DMS153 (cell line): ENCODE measurements around the gene ZFR.
"Not testable (repeated sequence)": the region's sequence is repeated elsewhere in the genome, so short reads cannot be mapped to it uniquely, and the experiment has no call there.

Source experiments
- DNase-seq: peaks from one replicate; lab custom pipeline; 2025; lab: John Stamatoyannopoulos, UW

The ZFR gene

DNA sequence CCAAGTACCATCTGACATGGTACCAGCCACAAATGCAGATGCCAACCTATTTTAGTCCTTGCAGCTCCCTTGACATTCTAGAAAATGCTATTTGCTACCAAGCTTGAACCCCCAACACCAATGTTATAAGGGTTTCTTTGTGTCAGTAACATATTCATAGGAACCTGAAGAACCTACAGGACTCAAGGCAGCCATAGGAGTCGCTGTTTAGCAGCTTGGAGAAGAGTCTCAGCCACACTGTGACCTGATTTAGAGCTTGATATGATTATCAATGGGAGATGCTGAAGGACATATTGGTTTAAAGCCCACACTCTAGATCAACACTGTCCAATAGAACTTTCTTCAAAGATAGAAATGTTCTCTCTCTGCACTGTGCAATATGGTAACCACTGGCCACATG lies 6.4 kb upstream of the ZFR start:
- no peak for DNase-seq

DNA sequence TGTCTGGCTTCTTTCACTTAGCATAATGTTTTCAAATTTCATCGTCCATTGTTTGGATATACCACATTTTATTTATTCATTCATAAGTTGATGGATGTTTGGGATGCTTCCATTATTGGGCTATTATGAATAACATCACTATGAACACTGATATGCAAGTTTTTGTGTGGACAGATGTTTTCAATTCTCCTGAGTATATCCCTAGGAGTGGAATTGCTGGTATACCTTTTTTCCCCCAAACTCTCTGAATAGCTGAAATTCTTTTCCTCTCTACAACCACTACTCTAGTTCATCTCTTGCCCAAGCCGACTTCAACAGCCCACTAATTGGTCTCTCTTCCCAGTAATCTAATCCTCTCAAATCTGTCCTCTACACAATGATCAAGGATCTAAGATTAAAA lies 4.7 kb upstream of the ZFR start:
- DNase-seq = no peak

DNA sequence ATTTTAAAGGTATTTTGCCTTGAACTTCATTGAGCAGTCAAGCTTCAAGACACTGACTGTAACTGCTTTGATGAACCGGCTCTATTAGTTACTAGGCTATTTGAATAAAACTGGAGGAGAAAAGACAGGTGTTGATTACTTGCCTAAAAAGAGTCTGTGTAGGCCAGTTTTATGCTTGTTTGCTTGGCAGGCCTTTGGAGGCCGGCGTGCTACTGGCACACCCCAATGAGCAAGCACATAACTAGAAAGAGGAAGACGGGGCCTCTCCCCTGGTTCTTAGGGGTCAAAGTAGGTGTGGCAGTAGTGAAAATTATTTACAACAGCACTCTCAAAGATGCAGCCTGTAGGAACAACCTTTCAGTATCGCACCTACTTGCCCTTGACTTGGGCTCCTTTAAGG lies 2.1 kb upstream of the ZFR start:
- DNase-seq = no peak

DNA sequence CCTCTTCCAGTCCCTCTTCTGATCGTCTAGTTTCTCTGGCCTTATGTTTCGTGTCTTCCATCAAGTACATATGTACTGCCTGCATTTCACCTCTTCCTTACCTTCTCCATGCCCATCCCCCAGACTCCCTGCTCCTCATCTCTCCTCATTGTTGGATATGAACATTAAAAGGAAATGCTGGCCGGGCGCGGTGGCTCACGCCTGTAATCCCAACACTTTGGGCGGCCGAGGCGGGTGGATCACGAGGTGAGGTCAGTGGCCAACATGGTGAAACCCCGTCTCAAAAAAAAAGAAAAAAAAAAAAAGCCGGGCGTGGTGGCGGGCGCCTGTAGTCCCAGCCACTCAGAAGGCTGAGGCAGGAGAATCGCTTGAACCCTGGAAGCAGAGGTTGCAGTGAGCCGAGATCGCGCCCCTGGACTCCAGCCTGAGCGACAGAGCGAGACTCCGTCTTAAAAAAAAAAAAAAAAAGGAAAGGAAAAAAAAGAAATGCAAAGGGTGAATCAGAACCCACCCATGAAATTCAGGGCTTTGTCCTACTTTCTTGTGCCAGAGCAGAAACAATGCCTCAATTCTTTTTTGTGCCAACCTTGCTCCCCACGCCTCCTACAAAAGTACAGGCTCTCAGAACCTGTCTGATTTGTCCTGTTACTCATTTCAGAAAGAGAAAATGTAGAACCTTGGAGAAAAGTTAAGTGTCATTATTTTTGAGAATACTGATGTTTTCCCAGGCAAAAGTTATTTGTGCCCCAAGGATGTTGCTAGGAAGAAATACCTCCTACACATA lies 1.5 kb upstream of the ZFR start:
- no peak for DNase-seq

DNA sequence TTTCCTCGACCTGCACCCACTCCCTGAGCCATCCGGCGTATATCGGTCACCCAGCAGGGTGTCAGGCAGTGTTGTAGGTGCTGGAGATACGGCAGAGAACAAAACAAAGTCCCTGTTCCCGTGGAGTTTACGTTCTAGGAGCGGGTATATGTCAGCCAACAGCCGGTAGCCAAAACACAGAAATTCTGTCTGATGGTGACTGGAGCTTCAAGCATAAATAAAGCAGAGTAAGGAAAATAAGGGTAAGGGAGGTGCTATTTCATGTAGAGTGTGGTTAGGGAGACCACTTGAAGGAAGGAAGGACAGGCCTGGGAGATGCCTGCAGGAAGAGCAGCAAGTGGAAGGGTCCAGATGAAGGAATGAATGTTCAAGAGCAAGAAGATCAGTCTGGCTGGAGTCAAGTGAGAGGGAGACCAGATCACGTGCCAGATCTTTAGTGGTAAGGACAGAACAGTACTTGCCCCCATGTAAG lies 783 bp upstream of the ZFR start:
- no peak for DNase-seq

DNA sequence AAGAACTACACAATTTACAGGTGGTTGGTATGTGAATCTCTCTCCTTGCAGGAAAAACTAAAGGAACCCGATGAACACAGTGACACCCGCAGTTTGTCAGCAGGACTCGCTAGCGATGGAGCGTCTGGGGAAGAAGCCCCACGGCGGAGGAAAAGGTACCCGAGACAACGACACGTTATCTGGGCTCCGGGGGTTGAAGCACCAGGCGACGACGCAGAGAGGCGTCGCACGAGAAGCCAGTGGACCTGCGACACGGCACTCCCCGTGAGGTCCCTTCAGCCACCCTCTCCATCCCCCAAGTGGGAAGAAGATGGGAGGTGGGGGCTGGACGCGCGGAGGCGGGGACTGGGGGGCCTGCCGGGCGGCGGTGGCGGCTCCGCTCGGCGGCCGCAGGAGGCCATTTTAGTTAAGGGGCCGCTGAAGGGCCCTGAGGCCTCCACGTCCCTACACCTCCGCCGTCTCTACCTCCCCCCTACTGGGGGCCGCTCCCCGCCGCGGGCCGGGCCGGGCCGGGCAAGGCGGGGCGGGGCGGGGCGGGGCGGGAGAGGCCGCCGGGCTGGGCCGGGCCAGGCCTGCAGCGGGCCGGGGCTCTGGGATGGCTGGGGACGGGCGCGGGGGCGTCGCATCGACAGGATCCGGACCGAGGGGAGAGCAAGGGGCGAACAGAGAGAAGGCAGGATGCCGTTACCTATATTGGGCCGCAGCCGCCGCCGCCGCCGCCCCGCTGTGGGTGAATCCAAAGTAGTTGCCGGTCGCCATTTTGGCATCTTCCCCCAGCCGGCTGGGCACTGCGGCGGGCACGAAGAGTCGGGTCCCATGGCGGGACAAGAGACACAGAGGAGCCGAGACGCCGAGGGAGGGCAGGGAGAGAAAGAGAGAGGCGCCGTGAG lies 754 bp downstream of the ZFR start:
- DNase-seq = no peak

DNA sequence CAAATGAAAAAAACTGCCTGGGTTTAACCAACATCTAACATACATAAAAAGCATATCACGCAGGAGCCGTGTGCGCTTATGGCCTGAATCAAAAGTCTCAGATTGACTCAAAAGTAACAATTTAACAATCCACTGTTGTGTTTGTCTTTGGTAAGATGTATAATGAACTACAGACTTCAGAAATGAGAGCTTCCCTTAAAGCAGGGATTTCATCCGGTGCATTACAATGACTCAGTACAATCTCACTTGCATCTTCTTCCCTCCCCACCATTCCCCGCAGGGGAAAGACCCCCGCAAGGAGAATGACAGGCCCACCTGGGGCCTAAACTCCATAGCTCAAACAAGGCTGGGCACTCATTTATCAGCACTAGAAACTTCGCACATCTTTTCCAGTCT lies 1.4 kb downstream of the ZFR start:
- no peak for DNase-seq

DNA sequence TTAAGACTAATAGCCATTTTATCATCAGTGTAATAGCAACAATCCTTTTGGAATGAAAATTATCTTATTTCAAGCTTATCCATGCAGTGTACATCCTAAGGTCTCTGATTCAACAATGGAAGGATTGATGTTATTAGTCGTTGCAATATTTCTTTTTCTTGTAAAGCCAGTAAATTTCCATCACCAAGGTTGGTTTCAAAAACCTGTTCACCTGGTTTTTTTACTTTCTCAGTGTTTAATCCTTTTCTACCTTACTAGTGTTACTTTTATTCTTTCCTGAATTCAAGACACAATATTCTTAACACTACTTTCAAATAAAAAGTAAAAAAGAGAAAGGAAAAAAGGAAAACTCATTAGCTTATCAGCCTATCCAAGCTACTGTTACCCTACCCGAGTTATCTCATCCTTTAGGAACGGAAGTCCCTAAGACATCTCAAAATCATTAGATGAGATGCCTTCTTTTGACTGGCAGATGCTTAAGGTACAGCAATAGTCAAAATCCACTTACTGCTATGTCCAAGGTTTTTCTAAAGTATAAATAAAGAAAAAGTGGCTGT lies 5.4 kb downstream of the ZFR start:
- DNase-seq = no peak

DNA sequence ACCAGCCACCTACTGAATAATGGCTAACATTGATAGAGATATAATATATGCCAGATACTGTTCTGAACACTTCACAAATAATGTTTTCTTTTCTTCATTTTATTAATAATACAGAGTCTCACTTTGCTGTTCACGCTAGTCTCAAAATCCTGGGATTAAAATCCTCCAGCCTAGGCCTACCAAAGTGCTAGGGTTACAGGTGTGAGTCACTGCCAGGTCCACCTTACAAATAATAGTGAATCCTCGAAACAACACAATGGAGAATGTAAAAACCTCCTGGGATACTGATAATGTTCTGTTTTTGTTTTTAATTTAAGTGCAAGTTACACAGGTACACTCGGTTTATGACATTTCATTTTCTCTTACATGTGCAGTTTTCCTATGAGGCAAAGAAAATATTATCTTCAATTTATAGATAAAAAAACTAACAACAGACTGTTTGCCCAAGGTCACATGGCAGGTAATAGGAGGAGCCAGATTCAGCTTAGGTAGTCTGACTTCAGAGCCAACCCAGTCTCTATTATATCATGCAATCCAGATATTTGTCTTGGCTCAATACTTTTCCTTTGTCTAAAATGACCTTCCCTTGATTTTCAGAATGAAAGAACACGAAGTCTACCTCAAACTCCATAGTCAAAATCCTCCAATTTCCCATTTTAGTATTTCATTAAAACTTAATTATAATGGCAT lies 7.8 kb downstream of the ZFR start:
- DNase-seq = no peak

DNA sequence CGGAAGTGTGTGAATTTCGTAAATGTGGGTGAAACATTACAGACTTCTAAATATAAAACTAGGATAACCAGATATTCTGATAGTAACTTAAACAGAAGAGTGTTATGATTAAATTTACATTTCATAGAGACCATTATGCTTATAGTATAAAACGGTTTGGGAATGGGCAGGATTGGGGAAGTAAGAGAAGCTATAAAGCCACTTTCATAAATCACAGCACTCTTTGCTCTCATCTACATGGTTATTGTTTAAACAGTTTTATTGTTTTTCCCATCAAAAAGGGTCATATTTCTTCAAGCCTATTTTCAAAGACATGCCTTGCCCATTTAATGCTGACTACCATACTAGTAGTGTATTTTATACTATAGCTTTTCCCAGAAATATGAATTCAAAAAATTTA lies 9.2 kb downstream of the ZFR start:
- no peak for DNase-seq

DNA sequence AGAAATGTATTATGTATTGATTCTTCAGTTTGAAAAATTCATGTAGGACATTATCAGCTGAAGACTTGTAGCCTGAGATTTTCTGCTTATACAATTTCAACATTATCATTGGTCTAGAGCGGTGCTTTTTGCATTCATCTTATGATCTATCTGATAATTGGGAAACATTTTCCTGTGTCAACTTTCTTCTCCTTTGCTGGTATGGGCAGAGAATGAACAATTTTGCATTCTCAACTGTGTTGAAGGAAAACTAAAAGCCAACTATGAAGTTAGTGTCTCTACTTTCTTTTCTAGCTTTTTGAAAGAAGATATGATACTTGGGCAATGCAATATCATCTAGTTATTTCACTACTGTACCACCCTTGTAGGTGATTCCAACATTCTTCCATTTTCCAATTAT lies 10.3 kb downstream of the ZFR start:
- no peak for DNase-seq

DNA sequence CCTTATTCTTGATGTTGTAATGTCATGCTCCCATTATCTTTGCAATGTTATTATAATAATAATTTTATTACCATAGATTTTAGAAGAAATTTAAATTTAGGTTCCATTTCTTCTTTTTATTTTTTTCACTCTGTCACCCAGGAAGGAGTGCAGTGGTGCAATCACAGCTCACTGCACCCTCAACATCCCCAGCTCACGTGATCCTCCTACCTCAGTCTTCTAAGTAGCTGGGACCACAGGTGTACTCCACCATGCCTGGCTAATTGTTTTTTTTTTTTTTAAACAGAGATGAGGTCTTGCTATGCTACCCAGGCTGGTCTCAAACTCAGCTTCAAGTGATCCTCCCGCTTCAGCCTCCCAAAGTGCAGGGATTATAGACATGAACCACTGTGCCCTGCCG lies 11.9 kb downstream of the ZFR start:
- no peak for DNase-seq

DNA sequence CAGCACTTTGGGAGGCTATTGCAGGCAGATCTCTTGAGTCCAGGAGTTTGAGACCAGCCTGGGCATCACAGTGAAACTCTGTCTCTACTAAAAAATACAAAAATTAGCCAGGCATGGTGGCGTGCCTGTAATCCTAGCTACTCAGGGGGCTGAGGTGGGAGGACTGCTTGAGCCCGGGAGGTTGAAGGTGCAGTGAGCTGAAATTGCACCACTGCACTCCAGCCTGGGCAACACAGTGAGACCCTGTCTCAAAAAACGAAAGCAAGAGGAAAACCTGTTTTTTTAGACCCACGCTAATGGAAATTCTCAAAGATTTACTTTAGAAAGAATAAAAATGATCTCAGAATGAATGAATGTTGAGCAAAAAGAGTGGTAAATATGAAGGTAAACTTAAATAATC lies 13.7 kb downstream of the ZFR start:
- not testable (repeated sequence) for DNase-seq

DNA sequence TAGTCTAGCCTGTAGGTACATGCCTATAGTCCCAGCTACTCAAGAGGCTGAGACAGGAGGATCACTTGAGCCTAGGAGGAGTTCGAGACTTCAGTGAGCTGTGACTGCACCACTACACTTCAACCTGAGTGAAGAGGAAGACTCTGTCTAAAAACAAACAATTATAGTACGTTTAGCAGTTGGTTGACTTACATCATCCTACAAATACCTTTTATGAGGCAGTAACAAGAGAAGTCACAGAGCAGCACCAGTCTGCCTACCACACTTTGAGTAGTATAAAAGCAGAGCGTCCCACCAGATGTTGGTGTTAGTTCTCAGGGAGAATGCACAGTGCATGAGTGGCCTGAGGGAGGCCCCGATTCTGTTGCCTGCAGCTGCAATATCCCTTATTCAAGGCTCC lies 16.1 kb downstream of the ZFR start:
- no peak for DNase-seq

DNA sequence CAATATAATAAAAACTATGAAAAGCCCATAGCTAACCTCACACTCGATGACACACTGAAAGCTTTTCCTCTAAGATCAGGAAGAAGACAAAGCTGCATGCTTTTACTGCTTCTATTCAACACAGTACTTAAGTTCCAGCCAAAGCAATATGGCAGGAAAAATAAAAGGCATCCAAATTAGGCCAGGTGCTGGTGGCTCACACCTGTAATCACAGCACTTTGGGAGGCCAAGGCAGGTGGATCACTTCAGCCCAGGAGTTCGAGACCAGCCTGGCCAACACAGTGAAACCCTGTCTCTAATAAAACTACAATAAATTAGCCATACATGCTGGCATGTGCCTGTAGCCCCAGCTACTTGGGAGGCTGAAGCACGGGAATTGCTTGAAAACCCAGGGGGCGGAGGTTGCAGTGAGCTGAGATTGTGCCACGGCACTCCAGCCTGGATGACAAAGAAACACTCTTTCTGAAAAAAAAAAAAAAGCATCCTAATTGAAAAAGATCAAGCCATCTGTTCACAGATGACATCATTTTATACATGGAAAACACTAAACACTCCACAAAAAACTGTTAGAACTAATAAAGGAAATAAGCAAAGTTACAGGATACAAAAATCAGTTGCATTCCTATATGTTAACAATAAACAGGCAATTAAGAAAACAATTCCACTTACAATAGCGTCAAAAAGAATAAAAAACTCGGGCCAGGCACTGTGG lies 17.9 kb downstream of the ZFR start:
- no peak for DNase-seq

DNA sequence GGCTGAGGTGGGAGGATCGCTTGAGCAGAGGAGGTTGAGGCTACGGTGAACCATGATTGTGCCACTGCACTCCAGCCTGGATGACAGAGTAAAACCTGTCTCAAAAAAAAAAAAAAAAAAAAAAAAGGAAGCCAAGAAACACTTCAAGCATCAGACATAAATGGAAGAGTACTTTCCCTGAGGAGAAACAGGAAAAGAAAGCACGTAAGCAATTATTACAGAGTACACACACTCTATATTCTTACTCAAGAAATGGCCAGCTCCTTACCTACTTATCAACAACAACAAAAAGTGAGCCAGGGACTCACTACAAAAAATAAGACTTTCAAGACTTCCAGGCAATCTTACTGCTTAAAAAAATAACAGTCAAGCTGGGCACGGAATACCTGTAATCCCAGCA lies 21.8 kb downstream of the ZFR start:
- no peak for DNase-seq

DNA sequence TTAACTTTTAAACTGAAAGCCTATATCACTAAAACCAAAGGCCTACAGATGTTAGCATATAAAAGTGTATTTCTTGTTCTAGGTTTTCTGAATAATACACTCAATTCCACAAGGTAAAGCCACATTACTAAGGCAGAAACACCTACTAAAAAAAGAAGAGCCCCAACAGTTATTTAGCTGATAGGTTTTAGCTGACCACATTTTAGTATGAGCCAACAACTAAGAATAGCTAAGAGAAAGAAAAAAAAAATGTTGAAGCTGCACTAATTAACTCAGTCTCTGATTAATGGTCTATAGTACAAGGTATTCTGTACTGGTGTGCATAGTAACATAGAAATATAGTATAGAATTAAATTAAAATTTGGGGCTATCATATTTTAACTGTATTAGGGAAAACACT lies 23.5 kb downstream of the ZFR start:
- DNase-seq = no peak

DNA sequence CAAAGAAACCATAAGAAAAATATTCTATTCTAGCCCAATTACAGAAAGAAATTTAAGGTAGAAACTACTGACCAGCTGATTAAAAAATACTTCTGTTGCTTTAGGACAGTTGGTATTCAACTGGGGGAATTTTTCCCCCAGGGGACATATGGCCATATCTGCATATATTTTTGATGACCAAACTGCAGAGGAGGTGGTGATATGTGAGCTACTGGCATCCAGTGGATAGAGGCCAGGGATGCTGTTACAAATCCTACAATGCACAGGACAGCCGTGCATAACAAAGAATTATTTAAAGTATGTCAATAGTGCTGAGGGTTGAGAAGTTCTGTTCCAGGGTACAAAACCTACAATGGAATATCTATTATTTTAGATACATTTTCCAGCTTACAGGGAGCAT lies 24.0 kb downstream of the ZFR start:
- DNase-seq = no peak

DNA sequence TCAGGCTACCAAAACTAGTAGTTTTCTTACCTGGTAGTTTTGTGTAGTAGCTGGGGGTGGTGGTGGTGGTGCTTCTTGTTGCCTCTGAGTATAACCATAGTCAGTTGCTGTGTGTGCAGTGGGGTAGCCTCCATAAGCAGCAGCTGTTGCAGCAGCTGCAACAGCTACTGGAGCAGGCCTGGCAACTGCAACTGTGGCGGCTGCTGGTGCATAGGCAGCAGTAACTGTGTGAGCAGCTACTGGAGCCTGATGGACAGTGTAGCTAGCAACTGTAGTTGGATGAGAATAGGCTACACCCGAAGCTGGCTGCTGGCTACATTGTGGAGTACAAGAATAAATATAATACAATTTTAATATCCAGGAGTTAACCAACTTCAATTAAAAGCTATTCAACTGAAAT lies 24.7 kb downstream of the ZFR start:
- no peak for DNase-seq

DNA sequence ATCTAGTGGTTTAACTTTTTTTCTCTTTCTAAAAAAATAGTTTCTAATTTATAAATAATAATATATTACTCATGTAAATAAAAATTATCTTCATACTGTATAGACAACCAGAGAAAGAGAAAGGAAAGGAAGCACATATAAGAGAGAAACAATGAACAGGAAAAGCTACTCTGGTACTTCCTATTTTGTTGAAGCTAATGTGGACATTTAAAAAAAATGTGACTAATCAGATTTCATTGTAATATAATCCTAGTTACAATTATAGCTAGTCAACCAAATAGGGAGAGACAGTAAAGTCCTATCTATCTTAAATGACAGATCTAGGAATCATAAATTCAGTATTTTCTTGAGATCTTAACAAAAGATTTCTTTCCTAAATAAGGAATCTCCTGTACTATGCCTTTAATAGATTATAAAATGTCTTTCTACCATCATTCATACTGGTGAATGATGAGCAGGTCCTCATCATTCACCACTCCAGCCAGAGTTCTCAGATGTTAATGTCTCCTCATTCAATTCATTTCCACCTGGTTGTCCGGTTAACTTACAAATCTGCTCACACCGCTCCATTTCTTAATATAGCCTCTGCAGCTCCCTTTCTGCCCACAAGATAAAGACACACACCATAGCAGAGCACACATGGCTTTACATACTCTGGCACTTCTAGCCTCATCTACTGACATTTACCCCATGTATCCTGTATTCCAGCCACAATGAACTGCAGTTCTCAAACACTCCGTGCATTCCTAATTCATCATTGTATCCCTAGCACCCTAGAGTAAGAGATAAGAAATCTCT lies 30.9 kb downstream of the ZFR start:
- no peak for DNase-seq

DNA sequence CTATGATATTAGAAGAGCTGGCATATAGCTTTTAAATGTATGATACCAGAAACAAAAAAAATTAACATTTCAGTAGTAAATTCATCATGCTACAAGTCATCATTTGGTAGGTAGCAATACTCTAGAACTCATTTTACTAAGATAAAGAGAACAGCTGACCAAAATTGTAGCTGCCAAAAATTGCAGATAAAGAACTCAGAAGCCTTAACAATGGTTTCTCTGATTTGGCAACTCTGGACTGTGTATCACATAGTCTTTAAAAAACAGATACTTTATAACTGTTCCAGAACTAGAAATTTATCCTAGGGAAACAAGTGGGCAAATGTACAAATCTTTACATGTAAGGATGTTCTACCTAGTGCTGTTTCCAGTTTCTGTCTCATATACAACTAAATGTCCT lies 33.9 kb downstream of the ZFR start:
- DNase-seq = no peak
